ENCODE results near the gene MCF2L.

Gene MCF2L

GRCh38 chr13:113120300-113121182 lies 151.5 kb downstream of the MCF2L start:
- no peak for DNase-seq

GRCh38 chr13:113121183-113121927 lies 152.3 kb downstream of the MCF2L start:
- no peak for DNase-seq

- no peak for DNase-seq
Observed at GRCh38 chr13:113121928-113122471, 153.0 kb downstream of the MCF2L start.

GRCh38 chr13:113122550-113123225 lies 153.7 kb downstream of the MCF2L start, which contains the start of gene F10:
TSS of gene F10 (plus strand) at chr13:113122799. CDS start at chr13:113122856, 57 bp downstream.
- no peak for DNase-seq

GRCh38 chr13:113123226-113124201 lies 154.5 kb downstream of the MCF2L start:
- peak in 1 of 56 donors; percentile 27 for DNase-seq

GRCh38 chr13:113124211-113124970 lies 155.4 kb downstream of the MCF2L start:
- no peak for DNase-seq

- no peak for DNase-seq
Observed at GRCh38 chr13:113125506-113126264, 156.7 kb downstream of the MCF2L start.

- no peak for DNase-seq
Observed at GRCh38 chr13:113126265-113127150, 157.5 kb downstream of the MCF2L start.

- DNase-seq: no peak
Observed at GRCh38 chr13:113129480-113129879, 160.5 kb downstream of the MCF2L start.

GRCh38 chr13:113129921-113130750 lies 161.1 kb downstream of the MCF2L start:
- peak in 1 of 56 donors; percentile 28 for DNase-seq

- DNase-seq: no peak
Observed at GRCh38 chr13:113135281-113135760, 166.3 kb downstream of the MCF2L start.

GRCh38 chr13:113137691-113138298 lies 168.8 kb downstream of the MCF2L start:
- DNase-seq: no peak

- DNase-seq: no peak
Observed at GRCh38 chr13:113138792-113139551, 170.0 kb downstream of the MCF2L start.

GRCh38 chr13:113139577-113139976 lies 170.6 kb downstream of the MCF2L start:
- DNase-seq: no peak

Measured in nucleus accumbens (tissue), 56 donors.